22Rv1 (cell line): ENCODE results near the gene HIVEP2.

Experiments used
- ZFX ChIP-seq: fragments of 450-650 bp; IDR thresholded peaks from 2 replicates; pipeline ENCODE4 v1.6.1; 2017; ENCODE audit warnings: antibody characterized with exemption, borderline replicate concordance
- TF ChIP-seq, protein P1 (sequence below): fragments of 450-650 bp; IDR thresholded peaks from 2 replicates; pipeline ENCODE4 v1.5.1; 2017; ENCODE audit warnings: mild to moderate bottlenecking

DNA sequence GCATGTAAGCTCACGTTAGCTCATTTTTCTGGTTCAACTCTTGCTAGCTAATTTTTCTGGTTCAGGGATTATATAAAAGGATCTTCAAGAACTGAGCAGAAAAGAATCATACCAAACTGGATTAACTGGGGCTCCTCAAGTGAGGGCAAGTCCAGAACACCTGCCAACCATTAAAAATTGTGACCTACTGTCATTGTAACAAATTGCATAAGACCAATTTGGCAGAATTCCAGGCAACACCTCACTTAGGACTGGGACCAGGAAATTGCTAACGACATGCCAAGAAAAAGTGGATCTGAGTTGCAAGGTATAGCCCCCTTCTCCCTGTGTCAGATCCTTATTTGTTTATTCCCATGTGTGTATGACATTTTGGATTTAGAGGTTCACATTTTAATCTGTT lies 216.6 kb downstream of the HIVEP2 start:
- TF ChIP-seq, protein P1, sequence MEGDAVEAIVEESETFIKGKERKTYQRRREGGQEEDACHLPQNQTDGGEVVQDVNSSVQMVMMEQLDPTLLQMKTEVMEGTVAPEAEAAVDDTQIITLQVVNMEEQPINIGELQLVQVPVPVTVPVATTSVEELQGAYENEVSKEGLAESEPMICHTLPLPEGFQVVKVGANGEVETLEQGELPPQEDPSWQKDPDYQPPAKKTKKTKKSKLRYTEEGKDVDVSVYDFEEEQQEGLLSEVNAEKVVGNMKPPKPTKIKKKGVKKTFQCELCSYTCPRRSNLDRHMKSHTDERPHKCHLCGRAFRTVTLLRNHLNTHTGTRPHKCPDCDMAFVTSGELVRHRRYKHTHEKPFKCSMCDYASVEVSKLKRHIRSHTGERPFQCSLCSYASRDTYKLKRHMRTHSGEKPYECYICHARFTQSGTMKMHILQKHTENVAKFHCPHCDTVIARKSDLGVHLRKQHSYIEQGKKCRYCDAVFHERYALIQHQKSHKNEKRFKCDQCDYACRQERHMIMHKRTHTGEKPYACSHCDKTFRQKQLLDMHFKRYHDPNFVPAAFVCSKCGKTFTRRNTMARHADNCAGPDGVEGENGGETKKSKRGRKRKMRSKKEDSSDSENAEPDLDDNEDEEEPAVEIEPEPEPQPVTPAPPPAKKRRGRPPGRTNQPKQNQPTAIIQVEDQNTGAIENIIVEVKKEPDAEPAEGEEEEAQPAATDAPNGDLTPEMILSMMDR: no peak
- no peak for TF ChIP-seq ZFX
